ENCODE measurements around the gene TOM1.

Gene TOM1

GRCh38 chr22:35307892-35308291, 8.2 kb downstream of the TOM1 start:
- no peak for DNase-seq

- DNase-seq, result peak; percentile 8
These were observed 8.9 kb downstream of the TOM1 start for GRCh38 chr22:35308480-35309021.

- peak; percentile 46 for DNase-seq
These were observed 11.2 kb downstream of the TOM1 start for GRCh38 chr22:35310556-35311550.

- DNase-seq, result no peak
These were observed 11.9 kb downstream of the TOM1 start for GRCh38 chr22:35311551-35311999.

- no peak for DNase-seq
These were observed 12.7 kb downstream of the TOM1 start for GRCh38 chr22:35312198-35313059.

- peak; percentile 81 for DNase-seq
These were observed 13.8 kb downstream of the TOM1 start for GRCh38 chr22:35313311-35314121.

- peak; percentile 47 for DNase-seq
These were observed 14.7 kb downstream of the TOM1 start for GRCh38 chr22:35314161-35314942.

GRCh38 chr22:35315141-35315854, 15.6 kb downstream of the TOM1 start:
- DNase-seq, result no peak

- no peak for DNase-seq
These were observed 16.4 kb downstream of the TOM1 start for GRCh38 chr22:35315855-35316745.

- DNase-seq, result no peak
These were observed 17.1 kb downstream of the TOM1 start for GRCh38 chr22:35316751-35317150.

- DNase-seq, result no peak
These were observed 18.1 kb downstream of the TOM1 start for GRCh38 chr22:35317680-35318290.

- DNase-seq, result no peak
These were observed 18.9 kb downstream of the TOM1 start for GRCh38 chr22:35318346-35319215.

GRCh38 chr22:35319244-35319985, 19.7 kb downstream of the TOM1 start:
- DNase-seq, result no peak

GRCh38 chr22:35322126-35322525, 22.4 kb downstream of the TOM1 start:
- no peak for DNase-seq

- DNase-seq, result no peak
These were observed 23.2 kb downstream of the TOM1 start for GRCh38 chr22:35322893-35323292.

GRCh38 chr22:35323305-35323704, 23.6 kb downstream of the TOM1 start:
- no peak for DNase-seq

GRCh38 chr22:35324067-35324466, 24.4 kb downstream of the TOM1 start:
- DNase-seq, result no peak

All from activated CD4-positive, alpha-beta T cell treated with anti-CD3 and anti-CD28 coated beads, Interleukin-2, Interleukin-6, amounts not matched to agents 100 ng/mL and 50 ng/mL, durations not matched to agents 16 hours and 8 hours (primary cell).